ENCODE data around the gene CIROP. TPM values are rescaled to one million over a fixed set of nuclear protein-coding genes. Genes with fewer than 3 reads are reported as not detected.
"Not testable (repeated sequence)": the region's sequence is repeated elsewhere in the genome, so short reads cannot be mapped to it uniquely, and the experiment has no call there.

Gene CIROP
- total RNA-seq, 6 donors from 2014 or later = not detected

- H3K27ac ChIP-seq = no peak overlapping the region
- H3K4me3 ChIP-seq = no peak overlapping the region
- 50 to 68% methylated on average over 7 to 12 of the region's 12 CpGs for WGBS, 2 donors
- ATAC-seq (ENCODE audit: low FRiP score in 2 of 2) (peak in 1 of 2 donors; percentile 4), DNase-seq (peak in 1 of 2 donors; percentile 61)
- H3K36me3 ChIP-seq = no peaks in the 10 kb centered on the region
- no peaks in the 10 kb centered on the region for H3K27me3 ChIP-seq
- H3K4me1 ChIP-seq = peaks cover 3 to 26% (median 19%) of the 10 kb centered on the region in 4 donors
- TF ChIP-seq POLR2AphosphoS5 (IDR thresholded peaks at IDR 0.05) (no peak), EP300 (IDR thresholded peaks at IDR 0.05) (no peak), POLR2A (IDR thresholded peaks at IDR 0.05) (no peak), CTCF (IDR thresholded peaks at IDR 0.05) (no peak)
- no peaks in the 10 kb centered on the region for H3K9me3 ChIP-seq
These were observed 7.8 kb upstream of the CIROP start for GRCh38 chr14:23112359-23113178.

- peaks cover 3 to 30% (median 27%) of the 10 kb centered on the region in 4 donors for H3K4me1 ChIP-seq
- no peaks in the 10 kb centered on the region for H3K9me3 ChIP-seq
- no peak overlapping the region for H3K4me3 ChIP-seq
- no peaks in the 10 kb centered on the region for H3K27me3 ChIP-seq
- 48 to 62% methylated on average over 5 of the region's 5 CpGs for WGBS, 2 donors
- no peaks in the 10 kb centered on the region for H3K36me3 ChIP-seq
- ATAC-seq (ENCODE audit: low FRiP score in 2 of 2) = no peak
- no peak for TF ChIP-seq POLR2AphosphoS5 (IDR thresholded peaks at IDR 0.05)
- no peak for TF ChIP-seq EP300 (IDR thresholded peaks at IDR 0.05)
- no peak for TF ChIP-seq CTCF (IDR thresholded peaks at IDR 0.05)
- TF ChIP-seq POLR2A (IDR thresholded peaks at IDR 0.05) = no peak
- DNase-seq = no peak
- H3K27ac ChIP-seq = no peak overlapping the region
These were observed 6.0 kb upstream of the CIROP start for GRCh38 chr14:23110579-23111365.

GRCh38 chr14:23109769-23110168 is 5.0 kb upstream of the CIROP start:
- Histone ChIP-seq H3K36me3 (no peaks in the 10 kb centered on the region), H3K27me3 (no peaks in the 10 kb centered on the region), H3K4me1 (peaks cover 3 to 28% (median 21%) of the 10 kb centered on the region in 4 donors), H3K4me3 (no peak overlapping the region), H3K27ac (no peak overlapping the region), H3K9me3 (no peaks in the 10 kb centered on the region)
- ATAC-seq (ENCODE audit: low FRiP score in 2 of 2) = no peak
- DNase-seq = no peak
- WGBS, 2 donors = 92 to 96% methylated on average over 1 of the region's 1 CpG
- TF ChIP-seq POLR2AphosphoS5 (IDR thresholded peaks at IDR 0.05) (no peak), POLR2A (IDR thresholded peaks at IDR 0.05) (no peak), CTCF (IDR thresholded peaks at IDR 0.05) (no peak), EP300 (IDR thresholded peaks at IDR 0.05) (no peak)

DNA sequence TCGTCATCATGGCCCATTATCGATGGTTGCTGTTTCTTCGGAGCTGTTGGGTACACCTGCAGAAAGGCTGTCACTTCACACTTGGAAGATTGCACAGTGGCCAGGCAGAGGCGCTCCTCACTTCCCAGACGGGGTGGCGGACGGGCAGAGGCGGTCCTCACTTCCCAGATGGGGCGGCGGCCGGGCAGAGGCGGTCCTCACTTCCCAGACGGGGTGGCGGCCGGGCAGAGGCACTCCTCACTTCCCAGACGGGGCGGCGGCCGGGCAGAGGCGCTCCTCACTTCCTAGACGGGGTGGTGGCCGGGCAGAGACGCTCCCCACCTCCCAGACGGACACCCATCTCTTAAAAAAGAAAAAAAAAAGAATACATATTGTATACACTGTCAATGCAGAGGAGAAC is 3.4 kb upstream of the CIROP start:
- not testable (repeated sequence) for H3K27ac ChIP-seq; H3K27me3 ChIP-seq; H3K4me3 ChIP-seq; H3K9me3 ChIP-seq; ATAC-seq (ENCODE audit: low FRiP score in 2 of 2); H3K36me3 ChIP-seq
- 90 to 92% methylated on average over 24 of the region's 24 CpGs for WGBS, 2 donors
- H3K4me1 ChIP-seq = peaks cover 0 to 14% (median 7%) of the 10 kb centered on the region in 4 donors
- DNase-seq = peak in 1 of 2 donors; percentile 63

- H3K4me1 ChIP-seq = peaks cover 0 to 14% (median 7%) of the 10 kb centered on the region in 4 donors
- H3K9me3 ChIP-seq; H3K27me3 ChIP-seq; ATAC-seq (ENCODE audit: low FRiP score in 2 of 2); DNase-seq; H3K4me3 ChIP-seq; H3K27ac ChIP-seq; H3K36me3 ChIP-seq: not testable (repeated sequence)
- 78 to 95% methylated on average over 3 to 5 of the region's 5 CpGs for WGBS, 2 donors
These were observed 2.8 kb upstream of the CIROP start for GRCh38 chr14:23107620-23108019.

All from upper lobe of left lung (tissue), 6 donors.